Activated T-cell treated with anti-CD3 and anti-CD28 coated beads, Interleukin-2, amount 50 U/mL, for 48 hours (primary cell): ENCODE results near the gene SIGLEC6.

Experiments
- DNase-seq, 2 experiments: peaks; one replicate each; pipeline ENCODE4 v3.0.0-alpha.2; 2020

Gene SIGLEC6

DNA sequence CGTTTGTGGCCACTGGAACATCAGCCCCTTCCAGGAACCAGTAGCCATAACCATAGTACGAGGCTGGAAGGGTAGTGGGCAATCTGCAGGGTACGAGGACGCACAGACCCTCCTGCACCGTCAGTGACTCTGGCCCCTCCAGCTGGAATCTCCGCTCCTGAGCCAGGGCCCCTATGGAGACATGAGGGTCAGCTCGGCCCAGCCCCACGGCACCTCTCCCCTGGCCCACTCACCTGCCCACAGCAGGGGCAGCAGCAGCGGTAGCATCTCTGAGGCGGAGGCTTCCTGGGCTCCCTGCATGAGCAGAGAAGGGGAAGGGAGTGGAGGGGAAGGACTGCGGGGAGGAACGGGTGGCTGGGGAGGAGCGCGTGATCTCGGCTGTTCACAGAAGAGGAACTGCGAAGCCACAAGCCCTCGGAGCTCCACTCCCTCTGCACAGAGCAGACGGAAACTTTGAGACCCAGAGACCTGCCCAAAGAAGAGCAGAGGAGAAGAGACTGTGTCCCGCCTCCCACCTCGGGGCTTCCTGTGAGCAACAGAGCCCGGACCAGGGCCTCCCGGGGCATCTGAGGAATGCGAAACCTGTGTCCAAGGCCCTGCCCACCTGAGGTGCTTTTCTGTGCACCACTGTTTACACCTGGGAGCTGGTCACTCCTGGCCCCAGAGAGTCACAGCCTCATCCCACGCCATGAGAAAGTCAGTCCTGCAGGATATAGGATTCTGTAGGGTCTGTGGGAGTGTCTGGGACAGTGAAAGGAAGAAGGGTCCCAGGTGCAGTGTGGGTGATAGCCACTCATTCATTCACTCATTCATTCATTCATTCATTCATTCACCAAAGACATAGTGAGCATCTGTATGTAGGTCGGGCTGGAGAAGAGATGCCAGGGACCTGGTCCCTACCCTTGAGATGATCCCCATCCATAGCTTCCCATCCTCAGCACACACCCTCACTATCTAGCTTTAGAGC lies at the start of gene SIGLEC6:
Gene SIGLEC6 (minus strand): TSS at position 322 of the 967 bp plus-strand sequence. CDS start 22 bp downstream, at position 300.
- peak in 1 of 2 experiments; percentile 34 for DNase-seq

DNA sequence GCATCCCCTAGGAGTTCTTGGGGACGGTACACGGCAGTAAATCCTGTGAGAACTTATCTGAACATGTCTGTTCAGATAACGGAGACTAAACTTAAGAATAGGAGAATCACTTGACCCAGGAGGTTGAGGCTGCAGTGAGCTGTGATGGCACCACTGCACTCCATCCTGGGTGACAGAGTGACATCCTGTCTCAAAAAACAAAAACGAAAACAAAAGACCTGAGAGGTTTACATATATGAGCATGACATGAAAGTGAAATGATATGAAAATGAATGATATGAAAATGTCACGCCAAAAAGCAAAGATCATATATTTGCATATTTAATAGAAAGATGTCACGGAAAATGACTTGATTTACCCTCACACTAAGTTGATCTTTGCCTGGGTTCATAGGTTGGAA lies 45.4 kb upstream of the SIGLEC6 start:
- no peak for DNase-seq

DNA sequence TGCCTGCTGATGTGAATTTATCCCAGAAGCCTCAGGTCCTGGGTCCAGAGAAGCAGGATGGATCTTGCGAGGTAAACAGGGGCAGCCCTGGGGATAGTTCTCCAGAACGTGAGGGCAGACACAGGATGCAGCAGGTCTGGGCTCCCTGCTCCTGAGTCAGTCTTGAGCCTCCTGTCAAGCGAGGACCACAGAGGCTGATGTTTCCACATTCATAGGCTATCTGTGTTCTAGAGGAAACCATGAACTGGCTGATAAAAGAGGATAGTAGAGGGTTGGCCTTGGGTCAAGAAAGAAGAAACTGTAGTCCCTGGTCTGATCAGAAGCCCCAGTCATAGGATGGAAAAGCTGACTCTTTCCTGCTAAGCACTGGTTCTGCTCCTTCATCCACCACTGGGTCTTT lies 41.9 kb upstream of the SIGLEC6 start:
- DNase-seq: no peak

DNA sequence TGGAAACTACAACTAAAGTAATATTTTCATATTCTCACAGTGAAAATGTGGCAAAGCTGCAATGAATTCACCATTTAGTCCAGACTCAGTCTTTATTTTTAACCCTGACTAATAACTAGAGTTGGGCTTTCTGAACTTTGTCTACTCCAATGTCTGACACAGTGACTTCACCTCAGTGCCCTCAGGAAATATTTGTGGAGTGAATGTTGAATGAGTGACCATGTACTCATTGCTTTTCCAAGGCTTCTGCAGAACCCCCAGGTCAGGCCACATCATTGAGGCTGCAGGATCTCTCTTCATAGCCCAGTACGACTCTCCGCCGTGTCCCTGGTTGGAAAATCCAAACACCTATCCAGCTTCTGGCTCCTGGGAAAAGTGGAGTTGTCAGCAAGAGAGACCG lies 41.4 kb upstream of the SIGLEC6 start:
- no peak for DNase-seq

DNA sequence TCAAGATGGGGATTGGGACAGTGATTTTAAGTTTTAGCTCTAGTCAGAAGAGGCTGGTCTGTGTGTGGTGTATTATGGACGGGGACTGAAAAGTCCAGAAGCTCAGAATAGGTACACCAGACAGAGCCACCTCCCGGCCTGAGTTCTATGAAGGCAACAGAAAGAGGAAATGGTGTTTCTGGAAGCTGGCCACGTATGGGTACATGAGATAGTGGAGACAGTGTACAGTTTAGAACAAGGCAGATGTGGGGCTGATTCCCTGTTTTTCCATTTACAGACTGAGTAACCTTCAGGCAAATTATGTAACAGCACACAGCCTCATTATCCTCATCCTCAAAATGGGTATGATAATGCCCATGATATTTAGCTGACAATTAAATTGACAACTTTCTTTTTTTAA lies 40.9 kb upstream of the SIGLEC6 start:
- no peak for DNase-seq

DNA sequence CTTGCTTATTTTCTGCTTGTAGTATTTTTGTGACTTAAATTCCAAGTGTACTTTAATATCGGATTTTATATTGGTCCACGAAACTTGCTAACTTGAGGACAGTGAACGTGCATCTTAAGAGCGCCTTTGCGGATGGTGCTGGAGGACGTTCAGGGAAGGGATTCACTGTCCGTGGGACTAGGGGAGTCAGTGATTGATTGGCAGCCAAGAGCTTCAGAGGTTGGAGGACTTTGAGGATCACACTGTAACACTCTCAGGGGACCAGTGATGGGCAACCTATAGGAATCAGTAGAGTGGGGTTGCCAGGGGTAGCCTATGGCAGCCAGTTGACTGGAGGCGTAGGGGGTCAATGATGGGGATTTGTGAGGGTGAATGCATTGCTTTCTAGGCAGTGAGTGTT lies 40.1 kb upstream of the SIGLEC6 start:
- DNase-seq: no peak

DNA sequence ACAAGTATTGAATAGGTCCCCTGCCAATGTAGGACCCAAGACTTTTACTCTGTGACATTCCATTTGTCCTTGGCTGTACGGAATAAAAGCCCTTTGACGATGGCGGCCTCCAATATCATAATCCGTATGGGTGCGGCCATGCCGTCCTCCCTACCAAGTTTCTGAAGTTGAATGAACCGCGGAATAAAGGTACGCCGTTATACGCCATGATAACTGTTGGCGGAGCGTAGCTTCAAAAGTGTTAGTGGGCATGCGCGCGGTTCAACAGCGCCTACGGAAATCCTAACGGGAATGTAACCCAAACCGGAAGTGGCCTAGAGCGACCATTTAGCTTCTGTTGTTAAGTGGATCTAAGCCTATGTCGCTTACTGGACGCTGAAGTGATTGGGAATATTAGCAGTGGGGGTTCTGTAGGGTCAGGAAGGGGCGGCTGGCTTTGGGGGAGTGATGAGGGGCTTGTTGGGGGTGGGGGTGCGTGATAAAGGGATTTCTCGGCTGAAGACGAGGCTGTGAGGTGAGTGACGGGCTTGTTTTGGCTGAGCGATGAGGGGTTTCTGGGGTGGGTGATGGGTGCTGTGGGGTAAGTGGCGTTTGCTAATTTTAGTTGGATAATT lies 39.6 kb upstream of the SIGLEC6 start, which contains the start of gene ZNF175:
Gene ZNF175 (plus strand): TSS at position 322 of the 614 bp plus-strand sequence. CDS start 2,047 bp downstream, outside the sequence.
- DNase-seq: peak; percentile 90 to 94

DNA sequence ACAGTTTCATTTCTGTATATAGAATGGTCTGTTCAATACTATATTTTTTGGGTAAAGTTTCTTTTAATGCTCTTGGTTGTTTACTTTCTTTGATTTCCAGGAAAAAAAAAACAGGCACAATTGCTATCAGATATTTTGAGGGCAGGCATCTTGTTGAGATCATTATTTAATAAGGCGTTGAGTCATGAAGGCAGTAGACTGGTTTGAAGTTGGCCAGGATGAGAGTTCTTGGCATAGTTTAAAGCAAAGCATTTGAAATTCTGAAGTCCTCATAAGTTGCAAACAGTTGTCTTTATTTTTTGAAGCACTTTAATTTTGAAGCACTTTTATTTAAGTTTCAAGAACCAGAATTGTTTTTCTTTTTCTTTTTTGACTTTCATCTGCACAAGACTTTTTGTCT lies 37.0 kb upstream of the SIGLEC6 start:
- DNase-seq: no peak

DNA sequence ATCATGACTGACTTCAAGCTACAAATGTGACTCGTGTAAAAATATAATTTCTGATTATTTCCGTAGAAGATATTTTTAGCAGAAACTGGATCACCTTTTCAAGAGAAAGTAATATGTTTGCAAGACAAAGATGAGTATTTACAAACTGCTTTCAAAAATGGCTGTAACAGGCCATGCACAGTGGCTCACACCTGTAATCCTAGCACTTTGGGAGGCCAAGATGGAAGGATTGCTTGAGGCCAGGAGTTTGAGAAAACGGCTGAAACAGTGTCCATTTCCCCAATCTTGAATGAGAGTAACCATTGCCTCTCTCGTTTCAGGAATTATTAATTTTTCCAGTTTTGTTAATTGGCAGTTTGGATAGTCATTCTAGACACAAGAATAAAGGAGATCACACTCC lies 36.1 kb upstream of the SIGLEC6 start:
- DNase-seq: no peak

DNA sequence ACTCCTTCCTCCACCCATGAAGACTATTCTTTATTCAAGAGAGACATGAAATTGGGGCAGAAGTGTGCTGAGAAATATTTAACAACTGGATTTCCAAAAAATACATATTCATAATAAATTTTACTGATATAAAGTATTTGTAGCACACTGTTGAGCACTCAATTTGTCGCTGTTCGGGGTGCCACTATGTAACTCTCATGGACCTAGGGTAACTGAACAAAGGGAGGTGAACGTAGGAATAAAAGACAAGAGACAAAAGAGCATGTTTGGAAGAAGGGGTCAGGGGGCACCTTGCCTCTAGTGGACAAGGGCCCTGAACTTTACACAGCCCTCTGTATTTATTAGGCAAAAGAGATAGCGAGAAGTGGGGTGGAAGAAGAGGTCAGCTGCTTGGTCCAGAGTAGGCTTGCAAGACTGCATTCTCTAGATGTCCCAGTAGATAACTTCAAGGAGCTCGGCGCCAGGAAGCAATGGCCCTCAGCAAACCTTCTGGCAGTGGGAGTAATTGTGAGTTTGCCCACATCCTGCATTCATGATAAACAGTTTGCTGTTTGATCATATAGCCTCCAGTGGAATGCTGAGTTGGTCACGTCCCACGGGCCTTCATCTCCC lies 35.1 kb upstream of the SIGLEC6 start:
- no peak for DNase-seq

DNA sequence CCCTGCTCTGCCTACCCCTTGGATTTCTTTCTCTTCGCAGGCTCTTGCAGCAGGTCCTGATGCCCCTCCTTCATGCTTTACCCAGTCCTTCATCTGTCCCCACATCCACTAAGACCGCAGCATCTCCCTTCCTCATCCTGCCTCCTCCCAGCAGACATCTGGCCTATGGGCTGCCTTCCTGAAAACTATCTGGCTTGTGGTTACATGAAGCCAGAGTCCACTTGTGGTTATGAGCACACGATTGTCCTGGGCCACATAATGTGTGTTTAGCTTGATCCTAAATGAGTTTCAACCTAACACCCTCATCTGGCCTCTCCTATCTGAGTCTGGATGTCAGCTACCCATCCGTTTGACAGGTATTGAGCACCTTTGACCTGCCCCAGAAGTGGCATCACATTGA lies 34.1 kb upstream of the SIGLEC6 start:
- no peak for DNase-seq

DNA sequence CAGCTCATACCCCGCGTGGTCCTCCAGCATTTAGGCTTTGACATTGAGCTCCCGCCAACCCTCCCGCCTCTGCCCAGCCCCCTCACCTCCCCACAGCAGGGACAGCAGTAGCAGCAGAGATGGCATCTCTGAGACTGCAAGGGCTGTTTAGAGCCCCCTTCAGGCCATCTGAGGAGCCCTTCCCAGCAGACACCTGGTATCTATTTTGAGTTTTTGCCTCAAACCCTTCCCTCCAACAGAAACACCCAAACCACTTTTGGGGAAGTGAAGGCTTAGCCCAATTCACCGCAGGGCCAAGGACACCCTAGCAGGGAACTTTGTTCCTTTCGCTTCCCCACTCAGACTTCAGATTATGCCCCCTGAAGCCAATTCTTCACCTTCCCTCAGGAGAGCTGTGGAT lies 33.3 kb upstream of the SIGLEC6 start:
- DNase-seq: no peak

DNA sequence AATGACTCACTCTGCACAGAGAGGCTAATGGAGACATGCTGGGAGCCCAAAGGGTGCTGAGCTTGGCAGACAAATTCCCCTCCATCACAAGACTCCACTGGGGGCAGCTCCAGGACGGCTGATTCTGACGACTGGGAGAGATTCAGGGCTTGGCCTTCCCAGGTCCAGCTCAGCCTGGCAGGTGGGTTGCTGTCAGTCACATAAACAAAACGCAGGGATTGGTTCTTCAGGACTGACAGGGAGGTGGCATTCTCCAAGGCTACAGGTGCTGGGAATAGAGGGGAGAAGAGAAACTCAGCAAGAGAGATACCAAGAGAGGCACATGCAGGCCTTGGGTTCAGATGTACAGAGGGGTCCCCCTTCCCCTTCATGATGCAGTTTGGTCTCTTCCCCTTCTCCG lies 28.9 kb upstream of the SIGLEC6 start:
- DNase-seq: no peak

DNA sequence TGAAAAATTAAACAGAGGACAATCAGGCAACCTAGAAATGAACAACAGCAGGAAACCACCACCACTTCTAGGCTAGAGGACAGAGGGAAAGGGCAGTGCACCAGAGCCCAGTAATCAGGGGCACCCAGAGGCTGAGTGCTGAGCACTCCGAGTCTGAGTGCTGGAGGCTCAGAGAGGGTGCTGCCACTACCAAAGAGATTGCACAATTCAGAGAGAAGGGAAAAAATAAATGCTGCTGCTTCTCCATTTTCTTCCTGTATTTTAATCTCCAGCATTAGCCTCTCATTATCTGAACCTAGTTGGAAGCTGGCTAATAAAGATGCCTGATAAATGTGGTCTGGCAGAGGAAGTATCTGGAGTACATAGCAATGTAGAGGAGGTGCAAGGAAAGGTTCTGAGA lies 27.8 kb upstream of the SIGLEC6 start:
- no peak for DNase-seq

DNA sequence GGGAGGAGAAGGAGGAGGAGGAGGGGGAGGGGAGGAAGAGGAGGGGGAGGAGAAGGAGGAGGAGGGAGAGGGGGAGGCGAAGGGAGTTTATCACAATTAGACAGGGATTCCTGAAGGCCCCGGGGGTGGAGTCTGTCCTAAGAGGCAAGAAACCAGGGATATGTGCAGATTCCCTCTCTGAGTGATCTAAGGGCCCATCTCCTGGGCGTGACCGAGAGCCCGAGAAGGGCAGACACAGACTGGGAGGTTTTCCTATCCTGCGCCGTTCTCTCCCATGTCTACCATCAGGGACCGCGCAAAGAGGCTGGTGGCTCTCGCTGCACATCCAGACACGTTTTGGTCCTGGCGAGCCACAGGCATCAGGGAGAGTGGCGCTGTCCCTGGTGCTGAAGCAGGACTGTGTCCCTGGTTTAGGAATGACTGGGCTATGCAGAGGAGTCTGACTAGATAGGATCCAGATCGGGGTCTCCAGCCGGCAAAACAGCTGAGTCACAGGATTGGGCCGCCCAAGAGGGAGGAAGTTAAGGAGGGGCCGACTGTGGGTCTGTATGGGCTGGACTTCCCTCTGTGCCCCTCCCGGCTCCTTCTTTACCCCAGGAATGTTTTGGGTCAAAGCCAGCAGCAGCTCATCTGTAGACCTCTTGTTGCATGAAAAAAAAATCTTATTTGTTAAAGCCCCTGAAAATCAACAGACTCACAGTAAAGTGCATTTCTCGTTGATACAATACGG lies 21.7 kb upstream of the SIGLEC6 start:
- peak; percentile 65 to 68 for DNase-seq

DNA sequence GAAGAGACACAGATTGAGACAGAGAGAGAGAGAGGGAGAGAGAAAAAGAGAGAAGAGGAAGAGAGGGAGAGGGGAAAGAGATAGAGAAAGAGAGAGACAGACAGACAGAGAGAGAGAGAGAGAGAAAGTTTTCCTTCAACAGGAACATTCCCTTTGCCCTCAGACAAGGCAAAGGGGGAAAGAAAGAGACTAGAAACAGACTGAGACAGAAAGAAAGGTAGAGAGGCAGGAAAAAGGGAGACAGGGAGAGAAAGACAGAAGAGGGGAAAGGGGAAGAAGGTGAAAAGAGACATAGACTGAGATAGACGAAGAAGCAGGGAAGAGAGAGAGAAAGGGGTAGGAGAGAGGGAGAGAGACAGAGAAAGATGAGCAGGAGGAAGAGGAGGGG lies 21.1 kb upstream of the SIGLEC6 start:
- no peak for DNase-seq

DNA sequence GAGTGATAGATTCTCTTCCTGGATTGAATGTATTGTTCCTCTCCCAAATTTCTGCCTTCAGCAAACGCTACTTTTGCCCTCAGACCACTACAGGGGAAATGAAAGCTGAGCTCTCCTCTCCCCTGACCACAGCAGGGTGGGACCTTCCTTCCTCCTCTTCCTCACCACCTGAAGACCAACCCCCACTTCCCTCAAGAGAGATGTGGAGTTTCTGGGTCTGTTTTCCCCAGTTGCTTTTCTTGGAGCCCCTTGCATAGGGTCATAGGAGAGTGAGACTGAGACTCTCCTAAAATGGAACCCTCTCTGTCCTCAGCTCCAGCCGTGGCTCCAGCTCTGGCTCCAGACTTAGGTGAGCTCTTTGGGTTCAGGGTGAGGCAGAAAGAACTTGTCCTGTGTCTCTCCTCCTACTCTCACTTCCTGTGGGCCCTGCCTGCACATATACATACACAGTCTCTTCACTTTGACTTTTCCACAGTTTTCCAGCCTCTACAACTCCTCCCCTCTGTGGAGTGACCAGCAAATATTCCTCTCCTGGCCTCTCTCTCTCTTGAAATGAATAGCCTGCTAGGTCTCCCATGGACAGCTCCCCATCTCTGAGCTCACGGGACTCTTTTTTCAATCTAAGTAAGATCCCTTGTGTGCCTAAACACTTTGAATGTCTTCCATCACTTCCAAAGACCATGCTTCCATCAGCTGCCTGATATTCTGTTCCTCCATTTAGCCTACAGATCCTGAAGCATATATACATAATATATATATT lies 20.4 kb upstream of the SIGLEC6 start:
- no peak for DNase-seq

DNA sequence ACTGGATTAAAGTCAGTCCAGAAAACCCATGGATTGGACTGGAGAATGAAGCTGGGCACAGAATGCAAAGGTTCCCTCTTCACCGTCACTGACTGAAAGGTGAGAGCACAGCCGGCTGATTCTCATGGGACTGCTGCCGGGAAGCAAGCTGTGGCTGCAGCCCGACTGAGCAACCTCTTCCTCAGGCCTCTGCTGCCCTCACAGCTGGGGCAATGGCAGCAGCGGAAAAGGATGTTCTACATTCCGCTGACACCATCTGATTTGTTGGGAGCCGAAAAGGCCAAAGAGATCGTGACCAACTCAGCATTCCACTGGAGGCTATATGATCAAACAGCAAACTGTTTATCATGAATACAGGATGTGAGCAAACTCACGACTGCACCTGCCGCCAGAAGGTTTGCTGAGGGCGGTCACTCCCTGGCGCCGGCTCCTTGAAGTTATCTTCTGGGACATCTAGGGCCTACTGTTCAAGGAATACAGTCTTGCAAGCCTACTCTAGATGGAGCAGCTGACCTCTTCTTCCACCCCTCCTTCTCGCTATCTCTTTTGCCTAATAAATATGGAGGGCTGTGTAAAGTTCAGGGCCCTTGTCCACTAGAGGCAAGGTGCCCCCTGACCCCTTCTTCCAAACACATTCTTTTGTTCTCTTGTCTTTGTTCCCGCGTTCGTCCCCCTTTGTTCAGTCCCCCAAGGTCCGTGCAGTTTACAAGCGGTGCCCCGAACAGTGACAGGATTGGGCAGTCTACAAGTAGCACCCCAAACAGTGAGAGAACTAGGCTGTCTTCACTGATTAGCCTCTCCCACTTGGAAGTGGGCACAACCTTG lies 19.6 kb upstream of the SIGLEC6 start:
- DNase-seq: no peak

DNA sequence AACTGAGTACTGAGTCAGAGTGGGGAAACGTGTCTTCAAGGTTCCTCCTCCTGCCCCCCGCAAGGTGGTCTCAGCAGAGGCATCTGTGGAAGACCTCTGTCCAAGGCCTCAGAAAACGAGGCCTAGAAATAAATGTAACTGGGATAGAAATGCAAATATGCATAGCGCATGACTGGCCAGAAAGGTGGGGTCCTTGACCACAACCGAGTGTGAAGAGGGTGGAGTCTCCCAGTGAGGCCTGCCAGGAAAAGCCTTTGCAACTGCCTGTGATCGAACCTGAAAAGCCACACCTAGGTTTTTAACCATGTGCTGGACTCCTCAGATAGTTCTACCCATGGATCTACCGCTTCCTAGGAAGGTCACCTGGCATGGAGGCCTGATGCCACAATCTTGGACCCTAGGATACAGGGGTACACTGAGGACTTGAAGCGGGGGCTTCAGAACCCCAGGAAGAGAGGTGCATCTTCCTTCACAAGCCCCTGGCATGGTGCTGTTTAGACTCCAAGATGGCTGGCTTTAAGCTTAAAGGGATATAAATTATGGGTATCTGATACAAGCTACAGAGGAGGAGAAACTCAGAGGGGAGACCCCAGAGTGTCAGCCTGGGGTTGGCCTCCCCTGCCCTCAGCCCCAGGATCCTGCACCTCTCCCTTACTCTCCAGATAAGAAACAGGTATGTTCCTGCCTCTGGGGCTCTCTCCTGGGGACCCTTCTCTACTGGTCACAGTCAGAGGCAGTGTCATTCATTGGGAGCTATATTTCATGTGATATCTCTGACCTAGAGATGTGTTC lies 18.3 kb upstream of the SIGLEC6 start:
- DNase-seq: no peak

DNA sequence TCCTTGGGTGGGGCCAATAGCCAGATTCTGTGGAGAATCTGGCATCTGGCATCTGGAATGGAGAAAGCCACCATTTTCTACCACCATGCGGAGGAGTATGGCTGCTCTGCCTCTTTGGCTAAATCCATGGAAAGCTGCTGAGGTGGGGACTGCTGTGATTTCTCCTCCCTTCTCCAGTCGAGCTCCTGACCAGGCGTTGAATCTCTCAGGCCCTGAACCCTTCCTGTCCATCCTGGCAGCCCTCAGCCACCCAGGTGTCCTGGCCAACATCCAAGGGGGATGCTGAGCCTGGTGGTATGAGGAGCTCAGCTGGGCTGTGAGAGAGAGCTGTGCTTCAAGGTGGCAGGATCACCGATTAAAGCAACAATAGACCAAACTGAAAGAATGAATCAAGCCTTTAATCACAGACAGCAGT lies 17.4 kb upstream of the SIGLEC6 start:
- no peak for DNase-seq
